Epithelial cell of proximal tubule (primary cell): Measurements from ENCODE around the gene NFKBIL1. TPM values are rescaled to one million over a fixed set of nuclear protein-coding genes. Genes with fewer than 3 reads are reported as not detected.

Source experiments
- DNase-seq: peaks from one replicate; pipeline ENCODE4 v3.0.0-alpha.2; 2011; ENCODE audit warnings: low read depth
- H3K4me3 ChIP-seq: 2 replicates; pipeline ENCODE4 v1.5.1; 2011; ENCODE audit warnings: low read depth, mild to moderate bottlenecking, low read length
- CTCF ChIP-seq: conservative IDR thresholded peaks from 2 replicates; pipeline ENCODE4 v1.5.1; 2012; ENCODE audit warnings: low read depth, mild to moderate bottlenecking, low read length
- total RNA-seq: library from RNA; depleted of rRNA; stranded (reverse); fragments of >200 nt; gene quantifications from 2 replicates; pipeline ENCODE4 v1.2.3, GENCODE V29; 2015

Gene NFKBIL1
- total RNA-seq, 1 donor from 2014 or later = 17.8 TPM

GRCh38 chr6:31556307-31556706, 8.9 kb downstream of the NFKBIL1 start:
- no peak for TF ChIP-seq CTCF
- no peak for DNase-seq
- H3K4me3 ChIP-seq = no peak overlapping the region

DNA sequence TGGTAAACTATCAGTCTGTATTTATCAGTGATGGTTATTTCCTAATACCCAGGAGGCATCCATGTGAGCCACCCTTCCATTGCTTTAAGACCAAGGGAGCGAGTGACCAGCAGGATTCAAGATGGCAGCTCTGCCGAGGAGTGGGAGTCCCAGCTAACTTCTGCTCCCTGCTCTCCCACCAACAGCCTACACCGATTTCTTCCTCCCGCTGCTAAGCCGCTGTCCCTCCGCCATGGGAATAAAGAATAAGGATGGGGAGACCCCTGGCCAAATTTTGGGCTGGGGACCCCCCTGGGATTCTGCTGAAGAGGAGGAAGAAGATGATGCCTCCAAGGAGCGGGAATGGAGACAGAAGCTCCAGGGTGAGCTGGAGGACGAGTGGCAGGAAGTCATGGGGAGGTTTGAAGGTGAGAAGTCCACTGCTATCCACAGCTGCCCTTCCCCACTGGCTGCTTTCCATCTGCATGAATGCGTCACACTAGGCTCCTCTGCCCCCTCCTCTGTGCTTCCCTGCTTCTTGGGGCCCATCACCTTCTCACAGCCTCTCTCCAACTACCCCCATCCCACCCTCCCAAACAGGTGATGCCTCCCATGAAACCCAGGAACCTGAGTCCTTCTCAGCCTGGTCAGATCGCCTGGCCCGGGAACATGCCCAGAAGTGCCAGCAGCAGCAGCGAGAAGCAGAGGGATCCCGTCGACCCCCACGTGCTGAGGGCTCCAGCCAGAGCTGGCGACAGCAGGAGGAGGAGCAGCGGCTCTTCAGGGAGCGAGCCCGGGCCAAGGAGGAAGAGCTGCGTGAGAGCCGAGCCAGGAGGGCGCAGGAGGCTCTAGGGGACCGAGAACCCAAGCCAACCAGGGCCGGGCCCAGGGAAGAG, 10.3 kb downstream of the NFKBIL1 start:
- H3K4me3 ChIP-seq = no peak overlapping the region
- DNase-seq = no peak
- TF ChIP-seq CTCF = no peak

DNA sequence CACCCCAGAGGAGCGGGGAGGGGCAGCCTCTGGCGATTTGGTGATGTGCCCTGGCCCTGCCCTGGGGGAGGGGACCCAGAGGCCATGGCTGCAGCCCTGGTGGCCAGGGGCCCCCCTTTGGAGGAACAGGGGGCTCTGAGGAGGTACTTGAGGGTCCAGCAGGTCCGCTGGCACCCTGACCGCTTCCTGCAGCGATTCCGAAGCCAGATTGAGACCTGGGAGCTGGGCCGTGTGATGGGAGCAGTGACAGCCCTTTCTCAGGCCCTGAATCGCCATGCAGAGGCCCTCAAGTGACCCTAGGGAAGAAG, 10.9 kb downstream of the NFKBIL1 start:
- no peak for TF ChIP-seq CTCF
- DNase-seq = no peak
- H3K4me3 ChIP-seq = no peak overlapping the region

GRCh38 chr6:31558631-31559500, 11.5 kb downstream of the NFKBIL1 start:
- no peak overlapping the region for H3K4me3 ChIP-seq
- DNase-seq = no peak
- no peak for TF ChIP-seq CTCF

GRCh38 chr6:31559606-31559957, 12.2 kb downstream of the NFKBIL1 start:
- no peak overlapping the region for H3K4me3 ChIP-seq
- DNase-seq = no peak
- no peak for TF ChIP-seq CTCF

DNA sequence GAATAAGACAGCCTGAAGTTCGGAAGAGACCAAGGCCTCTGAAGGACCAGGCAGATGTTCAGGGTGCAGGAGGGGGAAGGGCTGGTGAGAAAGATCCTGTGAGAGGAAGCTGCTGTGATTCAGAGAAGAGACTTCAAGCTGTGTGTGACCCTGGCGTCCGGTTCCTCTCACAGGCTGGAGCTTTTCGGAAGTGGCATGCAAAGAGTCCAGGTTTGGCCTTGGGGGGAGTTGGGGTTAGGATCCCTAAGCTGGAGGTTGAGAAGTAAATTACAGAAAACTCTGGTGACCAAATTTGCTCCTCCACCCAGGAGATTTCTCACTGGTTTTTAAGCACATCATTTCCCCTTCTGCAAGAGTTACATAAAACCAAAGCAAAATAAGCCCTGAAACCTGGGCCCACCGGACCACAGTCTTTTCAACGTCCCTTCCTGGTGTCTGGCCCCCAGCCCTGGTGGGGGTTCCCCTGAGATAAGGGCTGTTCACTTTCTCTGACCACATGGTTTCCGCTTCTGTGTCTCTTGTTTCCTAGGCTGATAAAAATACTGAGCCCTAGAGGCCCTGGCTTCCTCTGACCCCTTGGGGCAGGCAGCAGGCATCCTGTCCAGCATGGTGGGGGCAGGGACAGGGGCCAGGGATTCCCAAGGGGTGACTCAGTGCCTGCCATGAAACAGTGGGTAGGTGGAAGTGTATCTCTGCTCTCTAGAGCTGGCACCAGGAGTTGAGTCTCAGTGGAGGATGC, 12.7 kb downstream of the NFKBIL1 start:
- H3K4me3 ChIP-seq = no peak overlapping the region
- DNase-seq = no peak
- peak; percentile 7 for TF ChIP-seq CTCF
